Activated effector memory CD4-positive, alpha-beta T cell treated with anti-CD3 and anti-CD28 coated beads, Interleukin-2, amount 50 U/mL, for 16 hours (primary cell): ENCODE results near the gene LMLN.
"Not testable (repeated sequence)": the region's sequence is repeated elsewhere in the genome, so short reads cannot be mapped to it uniquely, and the experiment has no call there.

Experiments
- DNase-seq: peaks from one replicate; pipeline ENCODE4 v3.0.0-alpha.2; 2020

LMLN gene

GRCh38 chr3:197958346-197958745, 1.7 kb upstream of the LMLN start:
- DNase-seq, result no peak

- not testable (repeated sequence) for DNase-seq
Measured at GRCh38 chr3:197958848-197959247, 1.2 kb upstream of the LMLN start.

- DNase-seq, result no peak
Measured at GRCh38 chr3:197959500-197959890, 522 bp upstream of the LMLN start.

DNA sequence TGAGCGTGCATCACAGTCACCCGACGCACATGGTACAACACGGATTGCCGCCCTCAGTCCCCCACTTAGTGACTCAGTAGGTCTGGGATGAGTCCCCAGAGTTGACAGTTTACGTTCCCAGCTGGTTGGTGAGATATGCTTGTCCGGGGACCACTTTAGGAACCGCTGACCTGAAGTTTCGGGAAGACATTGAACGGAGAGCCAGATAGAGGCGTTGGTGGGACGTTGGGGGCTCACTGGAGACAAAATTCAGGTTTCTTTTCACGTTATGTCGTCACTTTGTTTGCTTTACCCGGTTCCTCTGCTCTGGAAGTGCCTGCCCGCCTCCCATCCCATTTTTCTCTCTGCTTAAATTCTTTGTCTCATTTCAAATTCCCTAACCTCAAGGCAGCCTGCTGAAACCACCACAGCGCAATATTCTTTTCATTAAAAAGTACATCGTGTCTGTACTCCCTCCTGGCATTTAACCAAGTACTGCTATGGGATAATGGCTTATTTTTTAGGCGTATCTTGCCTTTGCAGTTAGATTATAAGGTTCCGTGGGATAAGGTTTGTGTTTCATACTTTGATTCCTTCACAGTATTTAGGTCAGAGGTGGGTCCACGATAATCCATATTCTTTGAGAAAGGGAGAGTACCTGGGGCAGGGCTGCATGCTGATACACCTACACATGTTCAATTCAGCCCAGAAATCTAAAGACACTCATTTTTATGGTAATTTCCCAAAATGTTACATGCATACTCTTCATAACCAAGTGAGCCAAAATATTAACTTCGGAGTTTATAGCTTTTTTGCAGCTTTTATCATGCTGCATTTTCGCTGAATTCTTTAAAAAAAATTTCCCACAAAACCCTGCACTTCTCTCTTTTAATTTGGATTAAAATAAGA, 921 bp downstream of the LMLN start:
- no peak for DNase-seq

DNA sequence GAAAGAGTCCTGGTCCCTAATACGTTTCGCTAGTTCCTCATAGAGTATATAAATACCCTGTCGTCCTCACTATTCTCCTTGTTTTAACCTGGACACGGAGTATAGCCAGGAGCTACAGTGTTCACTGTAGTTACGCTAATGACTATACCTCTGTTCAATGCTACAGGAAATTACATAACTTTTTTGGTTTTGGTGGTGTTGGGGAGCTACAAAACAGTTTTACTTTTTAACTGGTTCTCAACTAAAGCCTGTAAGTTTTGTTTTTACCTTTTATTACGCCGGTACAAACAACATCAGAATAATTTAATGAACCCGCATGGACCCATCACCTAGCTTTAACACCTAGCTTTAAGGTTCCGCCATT, 1.5 kb downstream of the LMLN start:
- no peak for DNase-seq

DNA sequence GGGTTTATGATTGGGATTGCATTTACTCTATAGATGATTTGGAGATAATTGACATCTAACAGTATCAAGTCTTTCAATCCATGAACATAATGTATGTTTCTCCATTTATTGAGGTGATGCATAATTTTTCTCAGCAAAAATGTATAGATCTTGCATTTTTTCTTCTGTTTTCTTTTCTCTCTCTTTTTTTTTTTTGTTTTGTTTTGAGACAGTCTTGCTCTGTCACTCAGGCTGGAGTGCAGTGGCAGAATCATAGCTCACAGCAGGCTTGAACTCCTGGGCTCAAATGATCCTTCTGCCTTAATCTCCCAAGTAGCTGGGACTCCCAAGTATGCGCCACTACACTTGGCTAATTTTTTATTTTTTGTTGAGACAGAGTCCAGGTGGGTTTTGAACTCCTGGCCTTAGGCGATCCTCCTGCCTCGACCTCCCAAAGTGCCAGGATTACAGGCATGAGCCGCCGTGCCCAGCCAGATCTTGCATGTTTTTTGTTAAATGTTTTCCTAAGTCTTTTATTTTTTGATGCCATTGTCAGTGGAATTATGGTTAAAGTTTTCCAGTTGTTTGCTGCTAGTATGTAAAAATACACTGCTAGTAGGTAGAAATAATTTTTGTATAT, 3.1 kb downstream of the LMLN start:
- no peak for DNase-seq

GRCh38 chr3:197967337-197967989, 7.4 kb downstream of the LMLN start:
- not testable (repeated sequence) for DNase-seq

DNA sequence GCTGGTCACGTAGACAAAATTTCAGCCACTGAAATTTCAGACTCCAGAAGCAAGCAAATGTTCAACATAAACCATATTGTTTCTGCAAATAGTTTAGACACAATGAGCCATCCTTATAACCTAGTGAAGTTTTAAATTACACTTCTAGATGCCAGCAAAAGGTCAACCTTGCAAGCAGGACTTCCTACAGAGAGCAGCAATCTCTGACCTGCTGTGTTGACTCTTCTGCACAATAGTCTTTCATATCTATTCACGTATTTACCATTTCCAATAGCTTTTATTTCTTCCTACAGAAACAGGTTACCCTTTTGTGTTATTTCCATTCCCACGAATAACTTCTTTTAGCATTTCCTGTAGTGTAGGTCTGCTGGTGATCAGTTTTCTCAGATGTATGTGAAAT, 10.6 kb downstream of the LMLN start:
- DNase-seq, result no peak

DNA sequence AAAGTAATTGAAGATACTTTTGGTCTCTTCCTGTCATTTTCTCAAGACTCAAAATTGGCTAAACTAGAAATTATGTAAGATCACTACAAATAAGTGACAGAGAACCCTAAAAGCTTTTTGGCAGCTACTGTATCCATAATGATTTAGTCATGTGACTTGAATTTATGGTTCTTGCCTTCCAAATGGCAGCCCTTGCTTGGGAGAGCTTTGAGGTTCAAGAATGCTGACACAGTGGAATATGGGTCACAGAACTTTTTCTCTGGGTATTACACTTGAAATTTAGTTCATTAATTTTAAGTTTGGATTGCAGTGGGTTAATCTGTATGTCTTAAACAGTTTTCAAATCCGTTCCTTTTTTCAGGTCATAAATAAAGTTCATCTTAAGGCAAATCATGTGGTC, 14.0 kb downstream of the LMLN start:
- no peak for DNase-seq

GRCh38 chr3:197975311-197975710, 15.3 kb downstream of the LMLN start:
- no peak for DNase-seq

DNA sequence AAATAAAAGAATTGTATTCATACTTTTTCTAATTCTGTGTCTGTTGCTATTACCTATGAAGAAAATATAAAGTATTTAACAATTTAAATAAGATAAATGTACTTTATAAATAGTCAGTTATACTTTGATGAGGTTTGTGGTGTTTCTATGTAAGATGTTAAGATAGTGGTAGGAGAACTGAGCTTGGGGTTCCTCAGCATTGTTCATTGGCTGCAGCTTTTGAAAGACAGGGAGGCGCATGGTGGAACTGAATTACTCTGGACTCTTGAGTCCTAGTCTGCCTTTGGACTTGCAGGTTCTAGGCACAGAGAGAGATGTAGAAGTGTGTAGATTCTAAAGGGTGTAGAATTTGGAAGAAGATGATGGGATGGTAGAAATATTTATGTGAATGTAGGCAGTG, 23.1 kb downstream of the LMLN start:
- no peak for DNase-seq

DNA sequence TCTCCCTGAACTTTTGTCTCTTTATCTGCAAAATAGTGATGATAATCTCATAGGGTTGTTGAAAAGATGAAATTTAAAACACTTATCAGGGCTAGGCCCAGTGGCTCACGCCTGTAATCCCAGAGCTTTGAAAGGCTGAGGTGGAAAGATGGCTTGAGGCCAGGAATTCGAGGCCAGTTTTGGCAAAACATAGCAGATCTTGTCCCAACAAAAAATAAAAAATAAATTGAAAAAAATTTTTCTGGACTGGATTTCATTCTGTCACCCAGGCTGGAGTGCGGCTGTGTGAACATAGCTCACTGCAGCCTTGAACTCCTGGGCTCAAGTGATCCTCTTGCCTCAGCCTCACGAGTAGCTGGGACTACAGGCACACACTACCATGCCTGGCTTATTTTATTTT, 29.6 kb downstream of the LMLN start:
- DNase-seq, result no peak

- DNase-seq, result no peak
Measured at GRCh38 chr3:197994736-197995135, 34.7 kb downstream of the LMLN start.

- no peak for DNase-seq
Measured at GRCh38 chr3:197996855-197997254, 36.8 kb downstream of the LMLN start.

- no peak for DNase-seq
Measured at GRCh38 chr3:197997936-197998335, 37.9 kb downstream of the LMLN start.

DNA sequence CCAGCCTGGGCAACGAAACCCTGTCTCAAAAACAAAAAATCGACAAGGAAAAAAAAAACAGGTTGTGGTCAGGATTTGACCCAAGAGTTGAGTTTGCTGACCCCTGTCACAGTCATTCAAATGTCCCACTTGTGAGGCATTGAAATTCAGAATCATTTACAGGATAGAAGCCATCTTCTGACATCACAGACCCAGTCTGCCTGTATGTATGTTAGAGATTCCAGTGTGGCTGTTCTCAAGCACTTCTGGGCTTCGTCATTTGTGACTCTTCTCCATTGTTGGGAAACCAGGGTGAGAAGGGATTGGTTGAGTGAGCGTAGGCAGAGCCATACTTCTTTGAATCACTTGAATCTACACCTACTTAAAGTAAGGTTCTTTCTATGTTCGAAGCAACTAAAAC, 57.1 kb downstream of the LMLN start:
- no peak for DNase-seq

DNA sequence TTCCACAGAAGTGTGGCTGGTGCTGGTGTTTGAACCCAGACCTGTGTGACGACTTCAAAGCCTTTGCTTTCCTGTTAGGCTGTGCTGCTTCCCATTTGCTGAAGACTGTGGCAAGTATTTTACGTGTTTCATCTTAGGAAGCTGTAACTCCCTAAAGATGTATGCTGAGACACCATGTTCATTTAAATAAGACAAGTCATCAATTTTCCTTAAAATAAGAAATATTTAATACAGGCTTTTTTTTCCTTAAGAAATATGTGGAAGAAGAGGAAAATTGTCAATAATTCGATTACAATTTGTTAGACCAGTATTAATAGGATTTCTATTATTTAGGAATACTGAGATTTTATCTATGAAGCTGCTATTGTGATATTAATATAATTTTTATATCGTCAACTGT, 58.4 kb downstream of the LMLN start:
- DNase-seq, result no peak

DNA sequence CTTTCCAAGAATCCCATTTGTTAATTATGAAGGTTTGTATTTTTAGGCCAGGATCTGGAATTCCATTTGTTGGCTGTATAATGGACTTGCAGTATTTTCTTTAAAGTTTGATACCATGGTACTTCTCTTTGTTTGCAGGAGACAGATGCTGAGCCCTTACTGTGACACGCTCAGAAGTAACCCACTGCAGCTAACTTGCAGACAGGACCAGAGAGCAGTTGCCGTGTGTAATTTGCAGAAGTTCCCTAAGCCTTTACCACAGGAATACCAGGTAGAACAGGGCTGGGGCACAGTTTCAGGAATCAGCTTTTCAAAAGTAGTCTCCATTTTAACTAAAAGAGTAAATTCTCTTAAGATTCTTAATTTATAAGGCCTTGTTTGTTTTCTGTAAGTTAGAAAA, 59.1 kb downstream of the LMLN start:
- no peak for DNase-seq

DNA sequence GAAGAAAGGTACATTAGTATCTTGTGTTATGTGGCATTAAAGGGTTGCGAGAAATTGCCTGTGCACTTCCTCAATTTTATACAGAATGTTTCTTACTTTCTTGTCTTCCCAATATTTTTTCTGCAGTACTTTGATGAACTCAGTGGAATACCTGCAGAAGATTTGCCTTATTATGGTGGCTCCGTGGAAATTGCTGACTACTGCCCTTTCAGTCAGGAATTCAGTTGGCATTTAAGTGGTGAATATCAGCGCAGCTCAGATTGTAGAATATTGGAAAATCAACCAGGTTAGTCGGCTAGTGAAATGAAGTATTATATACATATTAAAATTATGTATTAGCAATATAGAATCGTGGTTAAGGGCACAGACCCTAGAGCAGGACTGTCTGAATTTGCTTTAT, 61.3 kb downstream of the LMLN start:
- no peak for DNase-seq

DNA sequence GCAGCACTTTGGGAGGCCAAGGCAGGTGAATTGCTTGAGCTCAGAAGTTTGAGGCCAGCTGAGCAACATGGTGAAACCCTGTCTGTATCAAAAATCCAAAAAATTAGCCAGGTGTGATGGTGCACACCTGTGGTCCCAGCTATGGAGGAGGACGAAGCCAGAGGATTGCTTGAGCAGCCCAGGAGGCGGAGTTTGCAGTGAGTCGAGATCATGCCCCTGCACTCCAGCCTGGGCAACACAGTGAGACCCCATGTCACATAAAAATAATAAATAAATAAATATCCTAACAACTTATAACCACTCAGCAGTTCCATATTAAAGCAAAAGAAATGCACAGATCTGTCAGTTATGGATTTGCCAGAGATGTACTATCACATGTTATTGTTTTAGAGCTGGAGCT, 62.6 kb downstream of the LMLN start:
- DNase-seq, result no peak

DNA sequence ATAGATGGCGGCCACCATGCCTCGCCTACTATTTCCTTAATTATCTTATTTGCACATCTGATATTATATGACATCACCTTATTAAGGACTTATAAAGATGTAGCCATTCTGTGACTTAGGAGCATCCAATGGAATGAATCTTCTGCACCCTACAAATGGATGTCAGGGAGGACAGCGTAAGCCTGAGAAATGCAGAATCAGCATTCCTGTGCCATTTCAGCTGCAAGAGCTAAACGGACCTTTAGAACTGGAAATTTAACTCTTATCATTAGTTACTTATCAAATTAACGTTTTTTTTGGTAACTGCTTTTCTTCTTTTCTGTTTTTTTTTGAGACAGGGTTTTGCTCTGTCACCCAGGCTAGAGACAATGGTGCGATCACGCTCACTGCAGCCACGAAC, 65.6 kb downstream of the LMLN start:
- DNase-seq, result no peak

DNA sequence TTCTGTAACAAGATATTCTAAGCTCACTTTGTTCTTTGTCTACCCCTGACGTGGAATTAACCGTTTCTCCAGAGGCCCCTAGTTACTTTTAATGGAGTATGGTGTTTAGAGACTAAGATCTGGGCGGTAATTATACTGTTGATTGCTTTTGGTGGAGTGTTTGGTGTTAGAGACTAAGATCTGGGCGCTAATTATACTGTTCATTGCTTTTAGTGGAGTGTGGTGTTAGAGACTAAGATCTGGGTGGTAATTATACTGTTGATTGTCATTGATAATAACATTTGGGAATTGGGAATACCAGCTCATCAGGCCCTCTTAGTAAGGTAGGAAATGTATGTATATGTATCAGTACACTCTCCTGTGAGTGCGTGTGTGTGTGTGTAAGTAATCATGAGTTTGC, 66.6 kb downstream of the LMLN start:
- no peak for DNase-seq

DNA sequence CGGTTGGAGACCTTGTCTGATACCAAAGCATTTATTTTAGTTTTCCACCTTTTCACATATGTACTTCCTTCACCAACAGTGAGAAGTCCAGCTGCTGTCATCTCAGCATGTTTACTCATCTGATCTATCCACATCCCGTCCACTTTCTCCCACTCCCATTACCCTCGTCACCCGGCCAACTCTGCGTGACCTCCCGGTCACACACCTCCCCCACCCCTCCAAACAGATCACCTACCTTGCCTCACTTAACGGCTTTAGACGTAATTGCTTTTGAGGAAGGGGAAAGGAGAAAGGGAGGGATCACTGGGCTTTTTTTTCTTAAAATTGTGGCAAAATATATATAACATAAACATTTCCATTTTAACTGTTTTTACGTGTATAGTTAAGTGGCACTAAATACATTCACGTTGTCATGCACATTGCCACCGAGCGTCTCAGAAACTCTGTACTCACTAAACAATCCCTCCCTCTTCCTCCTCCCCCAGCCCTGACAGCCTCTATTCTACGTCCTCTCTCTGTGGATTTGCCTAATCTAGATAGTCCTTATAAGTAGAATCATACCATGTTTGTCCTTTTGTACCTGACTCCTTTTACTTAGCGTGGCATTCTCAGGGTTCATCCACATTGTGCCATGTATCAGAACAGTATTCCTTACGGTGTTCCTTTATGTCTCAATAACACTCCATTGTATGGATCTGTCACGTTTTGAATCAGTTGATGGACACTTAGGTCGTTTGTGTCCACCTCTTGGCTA, 67.2 kb downstream of the LMLN start:
- no peak for DNase-seq
